ENCODE results near the gene TOE1.
"Not testable (repeated sequence)": the region's sequence is repeated elsewhere in the genome, so short reads cannot be mapped to it uniquely, and the experiment has no call there.

TOE1 gene

DNA sequence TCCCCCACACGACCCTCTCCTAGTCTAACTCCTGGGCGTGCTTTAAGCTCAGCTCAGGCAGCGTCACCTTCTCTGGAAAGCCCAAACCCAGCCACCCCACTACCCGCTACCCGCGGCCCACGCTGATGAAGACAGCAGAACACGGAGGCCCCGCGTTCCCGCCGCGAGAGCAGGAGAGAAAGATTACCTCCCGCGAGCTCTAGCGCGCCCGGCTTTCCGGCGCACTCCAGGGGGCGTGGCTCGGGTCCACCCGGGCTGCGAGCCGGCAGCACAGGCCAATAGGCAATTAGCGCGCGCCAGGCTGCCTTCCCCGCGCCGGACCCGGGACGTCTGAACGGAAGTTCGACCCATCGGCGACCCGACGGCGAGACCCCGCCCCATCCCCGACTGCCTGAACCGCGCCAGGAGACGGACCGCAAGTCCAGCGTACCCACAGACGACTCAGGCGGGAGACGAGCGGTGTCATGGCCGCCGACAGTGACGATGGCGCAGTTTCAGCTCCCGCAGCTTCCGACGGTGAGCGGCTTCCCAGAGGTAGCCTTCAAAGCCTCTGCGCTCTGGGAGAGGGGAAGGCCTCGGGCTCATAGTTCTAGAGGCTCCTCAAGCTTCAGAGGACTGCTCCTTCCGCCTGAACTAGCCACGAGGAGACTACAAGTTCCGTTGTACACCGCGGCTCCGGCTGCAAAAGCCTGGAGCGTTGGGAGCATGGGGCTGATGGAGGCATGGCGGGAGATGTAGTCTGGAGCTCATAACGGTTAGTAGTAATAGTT is at the start of gene TOE1, which contains the start of gene MUTYH:
Gene TOE1, plus strand, starts transcription at position 382 of the 770 bp plus-strand sequence. Its CDS starts 83 bp downstream, at position 465.
Gene MUTYH, minus strand, starts transcription at position 652 of the 770 bp plus-strand sequence. CDS start 5,935 bp downstream, outside the sequence.
- TF ChIP-seq, protein P1, sequence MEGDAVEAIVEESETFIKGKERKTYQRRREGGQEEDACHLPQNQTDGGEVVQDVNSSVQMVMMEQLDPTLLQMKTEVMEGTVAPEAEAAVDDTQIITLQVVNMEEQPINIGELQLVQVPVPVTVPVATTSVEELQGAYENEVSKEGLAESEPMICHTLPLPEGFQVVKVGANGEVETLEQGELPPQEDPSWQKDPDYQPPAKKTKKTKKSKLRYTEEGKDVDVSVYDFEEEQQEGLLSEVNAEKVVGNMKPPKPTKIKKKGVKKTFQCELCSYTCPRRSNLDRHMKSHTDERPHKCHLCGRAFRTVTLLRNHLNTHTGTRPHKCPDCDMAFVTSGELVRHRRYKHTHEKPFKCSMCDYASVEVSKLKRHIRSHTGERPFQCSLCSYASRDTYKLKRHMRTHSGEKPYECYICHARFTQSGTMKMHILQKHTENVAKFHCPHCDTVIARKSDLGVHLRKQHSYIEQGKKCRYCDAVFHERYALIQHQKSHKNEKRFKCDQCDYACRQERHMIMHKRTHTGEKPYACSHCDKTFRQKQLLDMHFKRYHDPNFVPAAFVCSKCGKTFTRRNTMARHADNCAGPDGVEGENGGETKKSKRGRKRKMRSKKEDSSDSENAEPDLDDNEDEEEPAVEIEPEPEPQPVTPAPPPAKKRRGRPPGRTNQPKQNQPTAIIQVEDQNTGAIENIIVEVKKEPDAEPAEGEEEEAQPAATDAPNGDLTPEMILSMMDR (IDR thresholded peaks at IDR 0.05; ENCODE audit: low read depth, low read length), result no peak
- H3K4me3 ChIP-seq (ENCODE audit: low read depth, low read length), result peak within 1 kb of the TSS; percentile 83

DNA sequence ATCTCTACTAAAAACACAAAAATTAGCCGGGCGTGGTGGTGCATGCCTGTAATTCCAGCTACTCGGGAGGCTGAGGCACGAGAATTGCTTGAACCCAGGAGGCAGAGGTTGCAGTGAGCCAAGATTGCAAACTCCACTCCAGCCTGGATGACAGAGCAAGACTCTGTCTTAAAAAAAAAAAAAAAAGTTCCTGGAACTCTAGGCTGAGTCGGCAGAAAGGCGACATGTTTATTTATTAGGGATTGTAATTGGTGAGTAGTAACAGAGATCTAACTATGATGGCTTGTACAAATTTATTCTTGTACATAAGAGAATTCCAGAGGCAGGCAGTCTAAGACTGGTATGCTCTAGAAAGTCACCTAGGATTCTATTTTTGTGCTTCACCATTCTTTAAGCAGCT is 49.0 kb upstream of the TOE1 start:
- H3K4me3 ChIP-seq (ENCODE audit: low read depth, low read length), result not testable (repeated sequence)

DNA sequence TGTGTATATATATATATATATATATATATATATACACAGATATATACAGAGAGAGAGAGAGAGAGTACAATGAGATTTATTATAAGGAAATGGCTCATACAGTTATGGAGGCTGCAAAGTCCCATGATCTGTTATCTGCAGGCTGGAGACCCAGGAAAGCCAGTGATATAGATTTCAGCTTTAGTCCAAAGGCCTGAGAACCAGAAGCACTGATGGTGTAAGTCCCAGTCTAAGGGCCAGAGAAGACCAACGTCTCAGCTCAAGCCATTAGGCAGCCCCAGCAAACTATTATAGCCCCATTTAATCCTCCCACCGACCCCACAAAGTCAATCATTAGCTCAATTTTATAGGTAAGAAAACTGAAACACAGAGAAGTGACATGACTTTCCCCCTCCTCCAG is 48.3 kb upstream of the TOE1 start:
- H3K4me3 ChIP-seq (ENCODE audit: low read depth, low read length), result no peak overlapping the region
- TF ChIP-seq, protein P1 (IDR thresholded peaks at IDR 0.05; ENCODE audit: low read depth, low read length), result no peak

DNA sequence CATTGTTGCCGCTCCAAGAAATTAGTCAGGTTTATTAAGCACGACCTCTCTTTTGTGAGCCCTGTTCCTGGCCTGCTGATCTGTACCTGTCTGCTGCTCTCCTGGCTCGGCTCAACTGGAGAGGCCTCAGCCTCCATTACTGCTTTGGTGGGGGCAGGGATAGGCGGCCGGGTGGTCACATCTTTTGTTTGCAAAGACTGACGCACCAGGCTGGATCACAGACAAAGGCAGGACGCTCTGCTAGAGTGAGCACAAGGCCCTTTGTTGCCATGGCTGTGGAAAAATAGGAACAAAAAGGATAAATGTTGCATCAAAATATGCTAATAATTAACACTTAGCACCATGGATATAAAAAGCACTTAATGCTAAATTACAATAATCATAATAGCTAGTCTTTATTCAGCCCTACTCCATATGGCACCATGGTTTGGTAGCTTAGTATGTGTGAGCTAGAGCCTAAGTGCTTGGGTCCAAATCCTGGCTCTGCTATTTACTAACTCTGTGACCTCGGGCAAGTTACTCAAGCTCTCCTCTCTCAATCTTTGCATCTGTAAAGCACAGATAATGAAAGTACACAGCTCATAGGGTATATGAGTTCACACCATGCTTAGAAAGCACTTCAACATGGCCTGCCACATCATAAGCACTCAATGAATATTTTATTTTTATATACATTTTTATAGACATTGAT is 42.2 kb upstream of the TOE1 start:
- no peak overlapping the region for H3K4me3 ChIP-seq (ENCODE audit: low read depth, low read length)
- TF ChIP-seq, protein P1 (IDR thresholded peaks at IDR 0.05; ENCODE audit: low read depth, low read length), result no peak

DNA sequence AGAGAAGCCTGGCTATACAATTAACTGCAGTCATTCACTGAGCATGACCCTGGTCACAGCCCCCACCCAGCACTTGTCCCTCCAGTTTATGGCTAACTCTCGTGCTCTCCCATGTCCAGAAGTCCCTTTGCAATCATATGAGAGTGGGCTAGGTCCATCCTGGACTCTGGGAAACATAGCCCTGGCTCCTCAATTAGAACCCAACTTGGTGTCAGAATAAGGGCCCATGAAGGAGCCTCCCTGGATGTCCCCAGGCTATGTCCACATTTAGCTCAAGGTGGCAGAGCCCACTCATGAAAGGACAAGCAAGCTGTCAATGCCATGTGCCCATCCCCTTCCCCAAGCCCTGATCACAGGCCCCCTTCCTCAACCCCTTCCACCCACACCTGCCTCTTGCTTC is 40.7 kb upstream of the TOE1 start:
- H3K4me3 ChIP-seq (ENCODE audit: low read depth, low read length), result no peak overlapping the region
- TF ChIP-seq, protein P1 (IDR thresholded peaks at IDR 0.05; ENCODE audit: low read depth, low read length), result no peak

DNA sequence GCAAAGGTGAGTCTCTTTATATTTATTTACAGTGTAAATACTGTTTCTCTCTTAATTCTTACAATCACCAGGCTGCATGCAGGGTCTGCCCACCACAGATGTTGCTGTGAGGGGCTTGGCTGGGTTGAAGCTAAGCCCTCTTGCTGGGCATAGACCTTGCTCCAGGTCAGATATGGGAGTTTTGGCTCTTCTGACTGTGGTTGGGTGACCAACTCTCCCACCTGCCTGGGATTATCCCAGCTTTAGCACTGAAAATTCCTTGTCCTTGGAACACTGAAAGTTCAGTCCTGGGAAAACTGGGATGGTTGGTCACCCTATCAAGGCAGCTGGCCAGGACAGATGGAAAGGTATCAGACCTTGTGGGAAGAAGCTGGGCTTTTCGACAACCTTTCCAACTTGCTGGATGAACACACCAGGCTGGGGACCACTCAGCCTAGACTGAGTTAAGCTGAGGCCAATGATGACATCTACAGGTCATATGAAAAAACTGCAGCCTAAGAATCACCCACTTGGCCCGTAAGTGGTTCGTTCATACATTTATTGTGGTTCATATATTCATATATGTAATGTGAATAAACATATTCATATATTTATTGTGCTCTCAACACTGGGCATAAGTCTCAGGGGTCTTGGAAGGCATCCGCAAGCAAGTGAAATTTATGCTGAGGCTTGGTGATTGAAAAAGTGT is 39.8 kb upstream of the TOE1 start:
- H3K4me3 ChIP-seq (ENCODE audit: low read depth, low read length), result no peak overlapping the region
- TF ChIP-seq, protein P1 (IDR thresholded peaks at IDR 0.05; ENCODE audit: low read depth, low read length), result peak; percentile 68

DNA sequence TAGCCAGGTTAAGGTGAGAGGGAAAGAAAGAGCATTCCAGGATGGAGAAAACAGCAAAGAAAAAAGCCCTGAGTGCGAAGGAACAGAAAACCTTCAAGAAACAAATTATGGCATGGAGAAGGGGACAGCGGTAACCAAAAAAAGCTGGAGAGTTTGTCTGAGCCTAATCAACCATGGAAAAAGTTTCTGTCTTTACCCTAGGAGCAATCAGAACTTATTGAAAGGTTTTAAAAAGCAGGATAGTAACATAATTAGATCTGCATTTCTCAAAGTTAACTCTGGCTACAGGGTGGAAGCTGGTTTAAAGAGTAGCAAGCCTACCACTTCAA is 39.3 kb upstream of the TOE1 start:
- TF ChIP-seq, protein P1 (IDR thresholded peaks at IDR 0.05; ENCODE audit: low read depth, low read length), result no peak; the same call in 1 of the 2 replicates
- no peak overlapping the region for H3K4me3 ChIP-seq (ENCODE audit: low read depth, low read length)

Data from WI38 (cell line).